ENCODE data around the gene TBC1D1. TPM values are rescaled to one million over a fixed set of nuclear protein-coding genes. Genes with fewer than 3 reads are reported as not detected.

Gene TBC1D1
- total RNA-seq, 1 experiment from 2014 or later: 56.0 TPM

DNA sequence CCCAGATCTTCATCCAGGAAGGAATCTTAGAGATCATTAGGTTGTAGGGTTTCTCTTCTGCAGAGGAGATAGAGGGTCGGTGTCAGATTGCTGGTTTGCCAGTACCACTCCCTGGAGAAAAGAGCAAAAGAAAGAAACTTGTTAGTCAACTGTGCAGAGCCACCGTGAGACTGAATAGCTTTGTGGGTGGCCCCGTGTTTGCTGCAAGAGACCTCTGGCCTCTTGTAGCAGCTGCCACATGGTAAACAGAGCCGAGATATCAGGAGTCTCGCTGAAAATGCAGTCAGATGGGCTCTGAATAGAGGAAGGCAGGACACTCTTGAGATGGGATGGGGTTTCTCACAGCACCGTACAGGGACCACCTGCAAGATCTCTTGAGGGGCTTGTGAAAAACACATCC, 219.0 kb downstream of the TBC1D1 start:
- BruUV-seq (replicated peaks): no TSS peak
- in situ Hi-C loops (cut with HindIII; ENCODE audit: low pct_unique_long_range_greater_than_20kb, low sequenced_read_pairs) (no loop called here), intact Hi-C loops (cut with micrococcal nuclease; ENCODE audit: unreplicated experiment) (no loop called here)
- H3K9me3 ChIP-seq (ENCODE audit: control insufficient read depth, insufficient read depth, low read depth, low read length): no peaks in the 10 kb centered on the region
- no peaks in the 10 kb centered on the region for H3K36me3 ChIP-seq (ENCODE audit: control insufficient read depth, insufficient read depth, low read length)
- ChIA-PET POLR2A (no interaction called here), CTCF (no interaction called here)
- H3K27me3 ChIP-seq (ENCODE audit: control insufficient read depth, insufficient read depth, low read length): no peaks in the 10 kb centered on the region
- H3K4me3 ChIP-seq (ENCODE audit: low read depth in 2 of 2, low read length in 2 of 2): no peak overlapping the region
- H3K27ac ChIP-seq (ENCODE audit: low read length): no peak overlapping the region
- TF ChIP-seq, protein P1, sequence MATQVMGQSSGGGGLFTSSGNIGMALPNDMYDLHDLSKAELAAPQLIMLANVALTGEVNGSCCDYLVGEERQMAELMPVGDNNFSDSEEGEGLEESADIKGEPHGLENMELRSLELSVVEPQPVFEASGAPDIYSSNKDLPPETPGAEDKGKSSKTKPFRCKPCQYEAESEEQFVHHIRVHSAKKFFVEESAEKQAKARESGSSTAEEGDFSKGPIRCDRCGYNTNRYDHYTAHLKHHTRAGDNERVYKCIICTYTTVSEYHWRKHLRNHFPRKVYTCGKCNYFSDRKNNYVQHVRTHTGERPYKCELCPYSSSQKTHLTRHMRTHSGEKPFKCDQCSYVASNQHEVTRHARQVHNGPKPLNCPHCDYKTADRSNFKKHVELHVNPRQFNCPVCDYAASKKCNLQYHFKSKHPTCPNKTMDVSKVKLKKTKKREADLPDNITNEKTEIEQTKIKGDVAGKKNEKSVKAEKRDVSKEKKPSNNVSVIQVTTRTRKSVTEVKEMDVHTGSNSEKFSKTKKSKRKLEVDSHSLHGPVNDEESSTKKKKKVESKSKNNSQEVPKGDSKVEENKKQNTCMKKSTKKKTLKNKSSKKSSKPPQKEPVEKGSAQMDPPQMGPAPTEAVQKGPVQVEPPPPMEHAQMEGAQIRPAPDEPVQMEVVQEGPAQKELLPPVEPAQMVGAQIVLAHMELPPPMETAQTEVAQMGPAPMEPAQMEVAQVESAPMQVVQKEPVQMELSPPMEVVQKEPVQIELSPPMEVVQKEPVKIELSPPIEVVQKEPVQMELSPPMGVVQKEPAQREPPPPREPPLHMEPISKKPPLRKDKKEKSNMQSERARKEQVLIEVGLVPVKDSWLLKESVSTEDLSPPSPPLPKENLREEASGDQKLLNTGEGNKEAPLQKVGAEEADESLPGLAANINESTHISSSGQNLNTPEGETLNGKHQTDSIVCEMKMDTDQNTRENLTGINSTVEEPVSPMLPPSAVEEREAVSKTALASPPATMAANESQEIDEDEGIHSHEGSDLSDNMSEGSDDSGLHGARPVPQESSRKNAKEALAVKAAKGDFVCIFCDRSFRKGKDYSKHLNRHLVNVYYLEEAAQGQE (IDR thresholded peaks at IDR 0.05; ENCODE audit: insufficient read depth in 1 of 2, low read depth in 2 of 2, low read length in 1 of 2): no peak
- TF ChIP-seq SIN3A (IDR thresholded peaks at IDR 0.05; ENCODE audit: borderline replicate concordance, insufficient read depth, low read depth, low read length) (no peak), TCF7L2 (IDR thresholded peaks at IDR 0.05; ENCODE audit: low read depth, low read length) (no peak), POLR2AphosphoS5 (IDR thresholded peaks at IDR 0.05; ENCODE audit: low read depth, low read length) (no peak)
- TF ChIP-seq, protein P2, sequence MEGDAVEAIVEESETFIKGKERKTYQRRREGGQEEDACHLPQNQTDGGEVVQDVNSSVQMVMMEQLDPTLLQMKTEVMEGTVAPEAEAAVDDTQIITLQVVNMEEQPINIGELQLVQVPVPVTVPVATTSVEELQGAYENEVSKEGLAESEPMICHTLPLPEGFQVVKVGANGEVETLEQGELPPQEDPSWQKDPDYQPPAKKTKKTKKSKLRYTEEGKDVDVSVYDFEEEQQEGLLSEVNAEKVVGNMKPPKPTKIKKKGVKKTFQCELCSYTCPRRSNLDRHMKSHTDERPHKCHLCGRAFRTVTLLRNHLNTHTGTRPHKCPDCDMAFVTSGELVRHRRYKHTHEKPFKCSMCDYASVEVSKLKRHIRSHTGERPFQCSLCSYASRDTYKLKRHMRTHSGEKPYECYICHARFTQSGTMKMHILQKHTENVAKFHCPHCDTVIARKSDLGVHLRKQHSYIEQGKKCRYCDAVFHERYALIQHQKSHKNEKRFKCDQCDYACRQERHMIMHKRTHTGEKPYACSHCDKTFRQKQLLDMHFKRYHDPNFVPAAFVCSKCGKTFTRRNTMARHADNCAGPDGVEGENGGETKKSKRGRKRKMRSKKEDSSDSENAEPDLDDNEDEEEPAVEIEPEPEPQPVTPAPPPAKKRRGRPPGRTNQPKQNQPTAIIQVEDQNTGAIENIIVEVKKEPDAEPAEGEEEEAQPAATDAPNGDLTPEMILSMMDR (IDR thresholded peaks at IDR 0.05): no peak
- no peak for ATAC-seq
- H3K4me1 ChIP-seq (ENCODE audit: control insufficient read depth, insufficient read depth, low read length): no peaks in the 10 kb centered on the region
- DNase-seq (ENCODE audit: low read depth, low spot score): no peak

DNA sequence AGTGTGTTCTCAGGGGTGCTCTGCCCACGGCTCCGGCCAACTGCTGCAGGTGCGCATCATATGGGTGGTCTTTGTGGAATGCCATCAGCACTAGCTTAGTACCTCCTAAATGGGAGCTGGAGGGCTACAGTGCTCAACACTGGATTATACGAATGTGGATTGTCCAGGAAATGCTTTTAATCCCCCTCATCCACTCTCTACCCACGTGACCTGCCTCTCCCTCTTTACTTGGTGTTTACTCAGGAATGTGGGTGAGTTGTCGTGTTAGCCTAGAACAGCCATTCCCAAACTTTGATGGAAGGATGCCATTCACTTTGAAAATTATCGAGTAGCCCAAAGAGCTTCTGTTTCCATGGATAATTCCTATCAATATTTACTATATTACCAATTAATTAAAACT, 220.1 kb downstream of the TBC1D1 start:
- no TSS peak for BruUV-seq (replicated peaks)
- ATAC-seq: no peak
- ChIA-PET CTCF (no interaction called here), POLR2A (no interaction called here)
- H3K9me3 ChIP-seq (ENCODE audit: control insufficient read depth, insufficient read depth, low read depth, low read length): no peaks in the 10 kb centered on the region
- H3K27ac ChIP-seq (ENCODE audit: low read length): no peak overlapping the region
- H3K27me3 ChIP-seq (ENCODE audit: control insufficient read depth, insufficient read depth, low read length): no peaks in the 10 kb centered on the region
- H3K4me1 ChIP-seq (ENCODE audit: control insufficient read depth, insufficient read depth, low read length): no peaks in the 10 kb centered on the region
- TF ChIP-seq TCF7L2 (IDR thresholded peaks at IDR 0.05; ENCODE audit: low read depth, low read length) (no peak), SIN3A (IDR thresholded peaks at IDR 0.05; ENCODE audit: borderline replicate concordance, insufficient read depth, low read depth, low read length) (no peak), POLR2AphosphoS5 (IDR thresholded peaks at IDR 0.05; ENCODE audit: low read depth, low read length) (no peak)
- TF ChIP-seq, protein P1 (IDR thresholded peaks at IDR 0.05; ENCODE audit: insufficient read depth in 1 of 2, low read depth in 2 of 2, low read length in 1 of 2): no peak
- TF ChIP-seq, protein P2 (IDR thresholded peaks at IDR 0.05): no peak
- H3K4me3 ChIP-seq (ENCODE audit: low read depth in 2 of 2, low read length in 2 of 2): no peak overlapping the region
- intact Hi-C loops (cut with micrococcal nuclease; ENCODE audit: unreplicated experiment) (no loop called here), in situ Hi-C loops (cut with HindIII; ENCODE audit: low pct_unique_long_range_greater_than_20kb, low sequenced_read_pairs) (no loop called here)
- DNase-seq (ENCODE audit: low read depth, low spot score): no peak
- no peaks in the 10 kb centered on the region for H3K36me3 ChIP-seq (ENCODE audit: control insufficient read depth, insufficient read depth, low read length)
